Stimulated activated CD4-positive, alpha-beta T cell treated with anti-CD3 and anti-CD28 coated beads, Interleukin-4, amount 100 ng/mL, for 24 hours (primary cell): Measurements from ENCODE around the gene CSPG5.

Experiments
- DNase-seq: peaks from one replicate; pipeline ENCODE4 v3.0.0-alpha.2; 2020

The CSPG5 gene

DNA sequence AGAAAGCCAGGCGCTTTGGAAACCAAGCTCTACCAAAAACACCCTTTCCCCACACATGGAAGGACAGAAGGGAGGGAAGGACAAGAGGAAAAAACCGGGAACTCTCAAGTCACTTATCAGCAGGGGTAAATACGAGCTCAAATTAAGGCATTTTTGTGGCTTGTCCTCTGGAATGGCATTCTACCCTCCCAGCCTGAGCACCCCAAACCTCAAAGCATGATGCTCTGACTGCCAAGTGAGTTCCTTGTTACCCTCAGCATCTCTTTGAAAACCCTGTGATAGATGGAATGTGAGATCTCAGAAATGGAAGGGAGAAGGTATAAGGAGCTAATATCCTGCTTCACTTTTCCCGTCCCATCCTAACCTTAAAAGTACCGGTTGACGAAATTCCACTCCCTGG is 8.1 kb upstream of the CSPG5 start:
- no peak for DNase-seq

GRCh38 chr3:47583320-47584075 is 4.8 kb upstream of the CSPG5 start:
- no peak for DNase-seq

- DNase-seq = no peak
These were observed 3.2 kb upstream of the CSPG5 start for GRCh38 chr3:47581835-47582234.

DNA sequence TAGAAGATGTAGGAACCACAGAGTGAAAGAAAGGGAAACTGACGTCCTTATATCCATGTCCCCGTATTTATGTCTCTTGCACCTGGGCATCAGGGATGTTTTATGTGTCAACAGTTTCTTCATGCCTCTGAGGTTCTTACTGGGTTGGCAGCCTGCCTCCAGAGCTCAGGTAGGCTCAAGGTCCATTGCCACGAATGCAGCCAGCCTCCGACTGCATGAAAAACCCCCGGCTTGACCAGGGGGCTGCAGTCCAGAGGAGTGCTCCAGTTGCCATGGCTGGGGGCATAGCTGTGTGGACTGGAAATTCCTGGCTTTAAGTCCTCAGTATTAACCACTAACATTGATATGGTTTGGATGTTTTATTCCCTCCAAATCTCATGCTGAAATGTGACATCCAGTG is 2.8 kb upstream of the CSPG5 start:
- no peak for DNase-seq

- no peak for DNase-seq
These were observed 1.8 kb upstream of the CSPG5 start for GRCh38 chr3:47580481-47580880.

GRCh38 chr3:47579875-47580274 is 1.2 kb upstream of the CSPG5 start:
- no peak for DNase-seq

- peak; percentile 45 for DNase-seq
These were observed 489 bp downstream of the CSPG5 start for GRCh38 chr3:47578119-47578632.

DNA sequence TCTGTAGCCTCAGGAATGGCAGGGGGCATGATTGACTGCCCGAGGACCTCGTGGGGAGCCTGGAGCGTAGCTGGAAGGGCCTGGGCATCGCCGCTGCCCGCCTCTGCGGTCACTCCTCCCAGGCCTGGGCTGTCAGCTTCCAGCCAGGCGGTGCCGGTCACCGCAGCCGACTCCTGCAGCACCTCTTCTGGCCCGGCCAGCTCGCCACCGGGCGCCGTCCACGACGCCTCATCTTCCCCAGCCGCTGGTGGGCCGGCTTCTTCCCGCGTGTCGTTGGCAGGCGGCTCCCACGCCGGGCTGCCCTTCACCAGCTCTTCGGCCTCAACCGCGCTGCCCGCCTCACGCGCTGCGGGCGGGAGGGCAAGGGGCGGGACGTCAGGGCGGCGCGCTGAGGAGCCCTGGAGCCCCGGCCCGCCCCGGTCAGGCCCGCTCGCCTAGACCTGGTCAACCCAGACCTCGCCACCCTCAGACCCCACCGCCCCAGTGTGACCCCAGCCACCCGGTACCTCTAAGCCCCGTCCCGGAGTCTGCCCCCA is 1.0 kb downstream of the CSPG5 start:
- DNase-seq = no peak

DNA sequence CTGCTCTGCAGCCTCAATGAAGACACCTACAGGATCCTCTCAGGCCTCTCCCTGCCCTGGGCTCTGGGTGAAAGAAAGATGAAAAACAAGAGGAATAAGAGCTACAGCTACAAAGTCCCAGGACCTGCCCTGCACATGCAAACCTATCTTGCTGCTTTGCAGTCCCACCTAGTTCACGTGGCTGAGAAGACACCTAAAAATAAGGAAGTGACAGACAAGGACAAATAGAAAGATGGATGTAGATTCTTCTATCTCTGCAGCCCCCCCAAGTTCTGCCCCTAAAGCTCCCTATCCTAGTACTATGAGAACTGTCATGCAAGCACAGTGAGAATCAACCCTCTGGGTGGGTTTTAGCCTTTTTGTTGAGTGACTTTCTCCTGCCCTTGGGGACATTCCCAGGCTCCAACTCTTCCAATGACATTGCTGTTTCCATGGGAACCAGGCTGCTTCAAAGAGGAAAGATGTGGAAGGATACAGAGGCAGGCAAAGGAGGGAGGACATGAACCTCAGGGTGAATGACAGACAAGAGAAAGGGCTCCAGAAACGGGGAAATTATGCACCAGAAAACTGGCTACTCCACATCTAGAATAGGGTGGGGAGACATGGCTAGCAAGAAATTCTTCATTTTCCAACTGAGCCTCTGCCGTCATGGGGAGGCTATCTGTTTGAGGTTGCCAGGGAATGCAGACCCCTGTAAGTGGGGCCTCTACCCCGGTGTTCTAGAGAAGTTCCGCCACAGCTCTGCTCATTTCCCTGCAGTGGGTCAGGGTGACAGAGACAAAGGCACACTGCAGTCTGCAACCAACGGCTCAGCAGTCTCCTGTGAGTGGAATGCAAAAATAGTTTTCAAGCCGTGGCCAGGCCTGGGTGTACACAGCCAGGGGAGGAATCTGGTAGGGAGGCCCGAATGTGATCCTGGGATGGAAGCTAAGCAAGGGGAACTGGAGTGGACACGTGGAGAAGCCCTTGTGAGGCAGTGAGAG is 5.2 kb downstream of the CSPG5 start:
- no peak for DNase-seq

DNA sequence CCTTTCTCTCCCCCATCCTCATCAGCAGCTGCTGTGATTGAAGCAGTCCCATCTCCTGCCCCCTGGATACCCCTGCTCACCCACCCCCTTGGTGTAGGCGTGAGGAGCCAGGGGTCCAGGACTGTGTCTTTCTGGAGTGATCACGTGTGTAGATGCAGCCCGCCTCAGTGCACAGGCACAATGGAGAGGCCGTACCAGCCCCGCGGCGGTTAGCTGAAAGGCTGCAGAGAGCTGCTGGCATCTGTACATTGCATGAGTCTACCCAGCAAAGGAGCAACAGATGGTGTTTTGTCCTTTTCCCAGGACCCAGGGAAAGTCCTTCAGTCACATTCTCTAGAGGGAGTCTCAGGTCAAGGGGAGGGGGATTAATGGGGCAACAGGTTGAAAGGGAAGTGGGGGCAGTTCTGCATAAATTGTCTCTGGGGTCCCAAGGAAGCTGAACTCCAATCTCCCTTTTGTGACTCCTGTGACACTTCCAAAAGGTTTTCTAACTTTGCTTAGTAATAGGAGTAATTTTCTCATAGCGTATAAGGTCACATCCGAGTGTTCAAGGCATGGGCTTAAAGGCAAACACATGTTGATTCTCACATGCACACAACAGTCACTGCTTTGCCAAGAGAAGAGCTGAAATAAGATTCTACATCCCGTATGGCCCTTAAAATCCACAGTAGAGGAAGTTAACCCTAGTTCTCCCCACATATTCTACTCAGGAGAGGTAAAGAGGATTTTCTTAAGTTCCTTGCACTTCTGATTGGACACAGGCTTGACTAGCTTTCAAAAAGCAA is 7.1 kb downstream of the CSPG5 start:
- DNase-seq = no peak

DNA sequence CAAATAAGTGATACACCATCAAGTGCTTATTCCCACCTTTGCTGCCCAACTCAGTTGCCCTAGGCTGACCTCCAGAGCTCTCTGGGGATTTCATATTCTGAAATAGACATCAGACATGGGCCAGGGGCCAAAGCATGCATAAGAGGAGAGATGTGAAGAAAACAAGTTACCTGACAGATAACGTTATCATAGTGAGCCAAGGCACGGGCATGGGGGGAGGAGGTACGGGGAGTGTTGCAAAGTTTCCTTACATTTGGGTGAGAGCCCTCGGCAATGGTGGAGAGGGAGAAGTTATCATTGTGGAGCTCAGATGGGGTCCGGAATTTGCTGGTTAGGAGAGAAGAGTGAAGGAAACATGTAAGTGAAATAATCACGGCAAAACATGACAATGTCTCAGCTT is 9.8 kb downstream of the CSPG5 start:
- no peak for DNase-seq

- no peak for DNase-seq
These were observed 11.5 kb downstream of the CSPG5 start for GRCh38 chr3:47567149-47567548.

- no peak for DNase-seq
These were observed 12.0 kb downstream of the CSPG5 start for GRCh38 chr3:47566667-47567066.

- DNase-seq = no peak
These were observed 12.7 kb downstream of the CSPG5 start for GRCh38 chr3:47565734-47566550.

DNA sequence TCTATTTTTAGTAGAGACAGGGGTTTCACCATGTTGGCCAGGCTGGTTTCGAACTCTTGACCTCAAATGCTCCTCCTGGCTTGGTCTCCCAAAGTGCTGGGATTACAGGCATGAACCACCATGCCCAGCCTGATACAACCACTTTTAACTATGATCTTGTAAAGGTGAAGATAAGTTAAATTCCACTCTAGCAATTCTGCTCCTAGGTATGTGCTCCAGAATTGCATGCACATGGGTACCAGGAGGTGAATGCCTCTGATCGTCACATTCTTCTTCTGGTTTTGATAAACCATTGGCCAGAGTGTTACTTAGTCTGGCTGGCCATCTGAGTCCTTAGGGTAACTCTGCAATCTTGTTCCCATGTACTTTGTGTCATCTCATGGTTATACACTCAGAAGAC is 22.3 kb downstream of the CSPG5 start:
- DNase-seq = no peak

GRCh38 chr3:47554335-47554734 is 24.3 kb downstream of the CSPG5 start:
- DNase-seq = no peak

- DNase-seq = no peak
These were observed 25.3 kb downstream of the CSPG5 start for GRCh38 chr3:47553407-47553806.

DNA sequence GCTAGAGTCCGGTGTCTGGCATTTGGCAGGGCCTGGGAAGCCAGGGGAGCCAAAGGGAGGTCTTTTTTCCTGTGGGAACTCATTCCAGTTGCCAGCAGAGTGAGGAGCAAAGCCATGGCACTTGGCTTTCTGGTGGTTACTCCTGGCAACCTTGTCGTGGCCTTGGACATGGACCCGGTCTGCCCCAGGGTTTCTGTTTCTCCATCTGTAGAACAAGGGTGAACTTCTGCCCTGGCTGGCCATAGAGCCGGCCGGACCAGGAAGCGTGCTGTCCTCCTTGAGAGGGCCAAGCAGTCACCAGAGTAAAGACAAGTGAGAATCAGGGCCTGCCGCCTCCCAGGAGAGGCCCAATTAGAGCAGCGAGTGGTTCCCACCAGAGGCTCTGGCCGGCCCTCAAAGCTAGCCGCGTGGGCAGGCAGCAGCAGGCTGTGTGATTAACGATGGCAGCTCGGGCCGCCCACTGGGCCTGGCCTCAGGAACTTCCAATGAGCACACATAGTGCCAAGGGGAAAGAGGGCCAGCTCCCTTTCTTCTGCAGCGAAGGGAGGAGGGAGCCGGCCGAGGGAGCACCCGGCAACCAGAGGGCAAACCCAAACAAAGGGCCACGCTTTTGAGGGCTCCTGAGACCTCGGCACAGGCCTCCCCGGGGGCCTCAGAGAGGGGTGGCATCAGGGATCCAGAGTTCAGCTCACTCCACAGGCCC is 36.0 kb downstream of the CSPG5 start:
- DNase-seq = no peak

DNA sequence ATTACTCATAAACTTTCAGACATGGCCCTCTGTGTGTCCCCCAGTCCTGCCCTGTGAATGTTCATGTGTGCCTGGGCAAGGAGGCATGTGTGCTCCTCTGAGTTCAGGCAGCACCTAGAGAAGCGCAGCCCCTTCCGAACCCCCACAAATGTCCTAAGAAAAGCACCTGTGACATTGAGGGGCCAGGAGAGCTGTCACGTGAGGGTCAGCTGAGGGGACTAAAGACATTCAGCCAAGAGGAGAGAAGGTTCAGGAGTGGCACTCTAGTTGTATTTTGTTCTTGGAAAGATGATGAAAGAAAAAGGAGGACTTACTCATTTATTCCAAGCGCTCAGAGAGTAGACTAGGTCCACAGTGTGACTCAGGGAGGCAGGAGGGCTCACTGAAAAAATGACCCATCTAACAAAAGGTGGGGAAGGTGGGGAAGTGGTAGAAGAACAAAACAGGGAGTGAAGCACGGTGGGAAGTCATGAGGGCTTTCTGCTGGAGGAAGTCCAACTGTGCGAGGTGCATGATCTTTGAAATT is 37.0 kb downstream of the CSPG5 start:
- DNase-seq = no peak

DNA sequence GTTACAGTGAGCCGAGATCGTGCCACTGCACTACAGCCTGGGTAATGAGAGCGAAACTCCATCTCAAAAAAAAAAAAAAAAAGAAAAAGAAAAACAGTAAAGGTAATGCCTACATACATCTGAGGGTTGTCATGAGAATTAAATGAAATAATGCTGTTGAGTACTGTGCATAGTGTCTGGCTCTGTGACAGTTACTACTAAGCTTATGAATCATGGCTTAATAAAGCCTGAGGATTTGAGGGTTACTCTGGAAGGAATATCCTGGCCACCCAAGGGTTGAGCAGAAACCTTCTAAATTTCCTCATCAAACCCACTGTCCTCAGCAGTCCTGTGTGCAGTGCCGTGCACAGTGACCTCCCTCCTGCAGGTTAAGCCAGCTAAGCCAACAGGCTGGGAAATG is 38.4 kb downstream of the CSPG5 start:
- DNase-seq = no peak

GRCh38 chr3:47536967-47537366 is 41.7 kb downstream of the CSPG5 start:
- no peak for DNase-seq
